MM.1S (cell line): Measurements from ENCODE around the gene HSBP1L1.

Experiments used
- DNase-seq: peaks from one replicate; pipeline ENCODE4 v3.0.0-alpha.2; 2015
- H2AFZ ChIP-seq: fragments of 300-600 bp; sonication (generic); 2 replicates; pipeline ENCODE4 v1.6.0; 2016; ENCODE audit warnings: antibody characterized with exemption, low read length
- H3F3A ChIP-seq: fragments of 300-600 bp; sonication (generic); 2 replicates; pipeline ENCODE4 v1.6.1; 2016; ENCODE audit warnings: mild to moderate bottlenecking, antibody characterized with exemption, low read length, moderate library complexity, mixed read lengths; ENCODE audit not compliant: insufficient read depth
- H3K27ac ChIP-seq: fragments of 300-600 bp; sonication (generic); 2 replicates; pipeline ENCODE4 v1.5.1; 2016; ENCODE audit warnings: mild to moderate bottlenecking, low read length
- H3K27me3 ChIP-seq: fragments of 300-600 bp; sonication (generic); replicated peaks from 2 replicates; pipeline ENCODE4 v1.6.0; 2016; ENCODE audit warnings: low read length; ENCODE audit not compliant: insufficient read depth
- H3K36me3 ChIP-seq: fragments of 300-600 bp; sonication (generic); replicated peaks from 2 replicates; pipeline ENCODE4 v1.6.1; 2016; ENCODE audit warnings: mild to moderate bottlenecking, low read length, mixed read lengths; ENCODE audit not compliant: insufficient read depth
- H3K4me1 ChIP-seq: fragments of 300-600 bp; sonication (generic); 2 replicates; pipeline ENCODE4 v1.6.1; 2016; ENCODE audit warnings: low read length, mixed read lengths
- H3K4me2 ChIP-seq: fragments of 300-600 bp; sonication (generic); 2 replicates; pipeline ENCODE4 v1.6.0; 2016; ENCODE audit warnings: low read depth, low read length
- H3K4me3 ChIP-seq: fragments of 300-600 bp; sonication (generic); 2 replicates; pipeline ENCODE4 v1.5.1; 2016; ENCODE audit warnings: low read length, mixed read lengths
- H3K79me2 ChIP-seq: fragments of 300-600 bp; sonication (generic); 2 replicates; pipeline ENCODE4 v1.6.1; 2016; ENCODE audit warnings: mixed run types, low read length, mixed read lengths
- H3K9ac ChIP-seq: fragments of 300-600 bp; sonication (generic); 2 replicates; pipeline ENCODE4 v1.6.1; 2016; ENCODE audit warnings: low read length, mixed read lengths
- H3K9me2 ChIP-seq: fragments of 300-600 bp; sonication (generic); replicated peaks from 2 replicates; pipeline ENCODE4 v1.6.1; 2016; ENCODE audit warnings: mild to moderate bottlenecking, low read length, mixed read lengths; ENCODE audit not compliant: insufficient read depth
- H3K9me3 ChIP-seq: fragments of 300-600 bp; sonication (generic); replicated peaks from 2 replicates; pipeline ENCODE4 v1.6.1; 2016; ENCODE audit warnings: mild to moderate bottlenecking, low read length, mixed read lengths; ENCODE audit not compliant: insufficient read depth
- H4K20me1 ChIP-seq: fragments of 300-600 bp; sonication (generic); 2 replicates; pipeline ENCODE4 v1.6.1; 2016; ENCODE audit warnings: mild to moderate bottlenecking, low read length, moderate library complexity, mixed read lengths; ENCODE audit not compliant: insufficient read depth
- CTCF ChIP-seq: fragments of 300-600 bp; sonication (generic); IDR thresholded peaks from 2 replicates; pipeline ENCODE4 v1.5.1; 2016; ENCODE audit warnings: antibody characterized with exemption, low read length, mixed read lengths
- EZH2 ChIP-seq: fragments of 300-600 bp; sonication (generic); optimal IDR thresholded peaks from 2 replicates; pipeline ENCODE3; 2017; ENCODE audit warnings: low read depth, mild to moderate bottlenecking, antibody characterized with exemption, low read length, mixed read lengths
- EZH2phosphoT487 ChIP-seq: fragments of 300-600 bp; sonication (generic); IDR thresholded peaks from 2 replicates; pipeline ENCODE4 v1.6.1; 2018; ENCODE audit warnings: antibody characterized with exemption, low read length

The HSBP1L1 gene

GRCh38 chr18:79918615-79919011 lies 45.8 kb upstream of the HSBP1L1 start:
- no peaks in the 10 kb centered on the region for H3K79me2 ChIP-seq
- H3K9me3 ChIP-seq, result no peaks in the 10 kb centered on the region
- no peaks in the 10 kb centered on the region for H4K20me1 ChIP-seq
- no peak overlapping the region for H2AFZ ChIP-seq
- no peak overlapping the region for H3K27ac ChIP-seq
- no peaks in the 10 kb centered on the region for H3K27me3 ChIP-seq
- H3F3A ChIP-seq, result no peaks in the 10 kb centered on the region
- H3K9me2 ChIP-seq, result no peaks in the 10 kb centered on the region
- no peak for DNase-seq
- no peaks in the 10 kb centered on the region for H3K36me3 ChIP-seq
- TF ChIP-seq CTCF (no peak), EZH2phosphoT487 (no peak), EZH2 (no peak)
- no peak overlapping the region for H3K9ac ChIP-seq
- H3K4me1 ChIP-seq, result no peaks in the 10 kb centered on the region
- H3K4me2 ChIP-seq, result no peak overlapping the region
- H3K4me3 ChIP-seq, result no peak overlapping the region

GRCh38 chr18:79919089-79919488 lies 45.4 kb upstream of the HSBP1L1 start:
- Histone ChIP-seq H2AFZ (no peak overlapping the region), H4K20me1 (no peaks in the 10 kb centered on the region), H3K36me3 (no peaks in the 10 kb centered on the region), H3K9me2 (no peaks in the 10 kb centered on the region), H3F3A (no peaks in the 10 kb centered on the region), H3K79me2 (no peaks in the 10 kb centered on the region), H3K27ac (no peak overlapping the region), H3K9ac (no peak overlapping the region), H3K4me1 (no peaks in the 10 kb centered on the region), H3K9me3 (no peaks in the 10 kb centered on the region), H3K4me3 (no peak overlapping the region), H3K27me3 (no peaks in the 10 kb centered on the region), H3K4me2 (no peak overlapping the region)
- no peak for DNase-seq
- TF ChIP-seq EZH2 (no peak), EZH2phosphoT487 (no peak), CTCF (no peak)

GRCh38 chr18:79921984-79922965 lies 42.2 kb upstream of the HSBP1L1 start:
- Histone ChIP-seq H3K4me3 (no peak overlapping the region), H3K27me3 (no peaks in the 10 kb centered on the region), H3K4me2 (no peak overlapping the region), H3K9me3 (no peaks in the 10 kb centered on the region), H3F3A (no peaks in the 10 kb centered on the region), H3K9ac (no peak overlapping the region), H3K36me3 (no peaks in the 10 kb centered on the region), H3K79me2 (no peaks in the 10 kb centered on the region), H3K9me2 (no peaks in the 10 kb centered on the region), H3K27ac (no peak overlapping the region), H2AFZ (no peak overlapping the region), H3K4me1 (no peaks in the 10 kb centered on the region), H4K20me1 (no peaks in the 10 kb centered on the region)
- no peak for DNase-seq
- no peak for TF ChIP-seq EZH2
- TF ChIP-seq EZH2phosphoT487, result no peak
- no peak for TF ChIP-seq CTCF
